Spleen (tissue), 7 donors: Measurements from ENCODE around the gene C10orf53.

Experiments used
- POLR2AphosphoS5 ChIP-seq, 3 donors: sonication (generic); formaldehyde crosslinking; IDR thresholded peaks; one replicate each; pipeline ENCODE4 v1.5.1; 2017; ENCODE audit warnings: antibody characterized with exemption in 3 of 3
- TF ChIP-seq, protein P1 (sequence below), 11 experiments: fragments of 200-600 bp in 7 of 11; fragments of 450-650 bp in 4 of 11; sonication (generic) in 4 of 11; IDR thresholded peaks in 8 of 11; conservative IDR thresholded peaks in 3 of 11; 1 replicate in 7 of 11; 2 replicates in 4 of 11; pipeline versions ENCODE4 v1.4.0 to v1.8.0; 2016 to 2021; ENCODE audit warnings: antibody characterized with exemption in 11 of 11, inconsistent platforms in 4 of 11, mild to moderate bottlenecking in 1 of 11
- donor health status: DM: no; HTN: no; CAD: no; lungs with moderate emphysema.
- donor health status: DM: no; HTN: no; CAD: no.
- donor health status: DM: no; HTN: no; CAD: no.

DNA sequence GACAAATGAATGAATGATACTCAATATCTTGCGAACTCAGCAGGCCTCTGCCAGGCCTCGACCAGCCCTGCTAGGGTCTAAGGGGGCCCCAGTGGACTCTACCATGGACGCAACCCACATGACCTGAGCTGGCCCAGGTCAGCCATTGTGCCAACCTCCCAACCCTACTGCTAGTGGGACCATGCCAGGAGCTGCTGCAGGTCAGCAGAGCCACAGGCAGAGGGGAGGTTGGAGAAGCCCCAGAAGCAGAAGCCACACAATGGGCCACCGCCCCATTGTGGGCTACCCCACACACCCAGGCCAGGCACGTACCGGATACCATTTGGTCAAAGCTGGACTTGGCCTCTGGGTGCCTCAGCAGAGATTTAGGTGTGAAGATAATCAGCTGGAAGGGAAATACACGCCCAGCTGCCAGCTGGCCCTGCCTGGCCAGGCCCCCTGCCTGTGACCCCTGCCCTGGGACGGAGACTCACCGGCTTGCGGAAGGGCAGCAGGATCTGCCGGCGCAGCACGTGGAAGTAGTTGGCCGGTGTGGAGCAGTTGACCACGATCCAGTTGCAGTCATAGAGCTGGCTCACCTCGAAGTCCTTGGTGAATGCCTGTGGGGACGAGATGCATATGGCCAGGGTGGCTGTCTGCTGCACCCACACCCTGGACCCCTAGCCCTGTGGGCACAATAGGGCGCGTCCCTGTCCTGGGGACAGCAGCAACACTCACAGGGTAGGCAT, 58.2 kb downstream of the C10orf53 start:
- TF ChIP-seq, protein P1, sequence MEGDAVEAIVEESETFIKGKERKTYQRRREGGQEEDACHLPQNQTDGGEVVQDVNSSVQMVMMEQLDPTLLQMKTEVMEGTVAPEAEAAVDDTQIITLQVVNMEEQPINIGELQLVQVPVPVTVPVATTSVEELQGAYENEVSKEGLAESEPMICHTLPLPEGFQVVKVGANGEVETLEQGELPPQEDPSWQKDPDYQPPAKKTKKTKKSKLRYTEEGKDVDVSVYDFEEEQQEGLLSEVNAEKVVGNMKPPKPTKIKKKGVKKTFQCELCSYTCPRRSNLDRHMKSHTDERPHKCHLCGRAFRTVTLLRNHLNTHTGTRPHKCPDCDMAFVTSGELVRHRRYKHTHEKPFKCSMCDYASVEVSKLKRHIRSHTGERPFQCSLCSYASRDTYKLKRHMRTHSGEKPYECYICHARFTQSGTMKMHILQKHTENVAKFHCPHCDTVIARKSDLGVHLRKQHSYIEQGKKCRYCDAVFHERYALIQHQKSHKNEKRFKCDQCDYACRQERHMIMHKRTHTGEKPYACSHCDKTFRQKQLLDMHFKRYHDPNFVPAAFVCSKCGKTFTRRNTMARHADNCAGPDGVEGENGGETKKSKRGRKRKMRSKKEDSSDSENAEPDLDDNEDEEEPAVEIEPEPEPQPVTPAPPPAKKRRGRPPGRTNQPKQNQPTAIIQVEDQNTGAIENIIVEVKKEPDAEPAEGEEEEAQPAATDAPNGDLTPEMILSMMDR (IDR thresholded peaks at IDR 0.05 in 8 of 11, conservative IDR thresholded peaks at IDR 0.05 in 3 of 11), result no peak
- no peak for TF ChIP-seq POLR2AphosphoS5 (IDR thresholded peaks at IDR 0.05)
